Loucy (cell line): ENCODE measurements around the gene CCDC39.

Experiments used
- H2AFZ ChIP-seq: fragments of 200-600 bp; sonication (generic); 2 replicates; pipeline ENCODE4 v1.6.0; 2016; ENCODE audit warnings: antibody characterized with exemption, mild to moderate bottlenecking, low read length, moderate library complexity
- H3F3A ChIP-seq: fragments of 200-600 bp; 2 replicates; pipeline ENCODE4 v1.6.0; 2016; ENCODE audit warnings: antibody characterized with exemption, low read depth, mild to moderate bottlenecking
- H3K27me3 ChIP-seq: fragments of 200-600 bp; sonication (generic); 2 replicates; pipeline ENCODE4 v1.6.1; 2014; ENCODE audit warnings: low read length, mild to moderate bottlenecking; ENCODE audit not compliant: insufficient read depth, poor library complexity, severe bottlenecking
- H3K36me3 ChIP-seq: fragments of 200-600 bp; sonication (generic); 2 replicates; pipeline ENCODE4 v1.6.1; 2016; ENCODE audit warnings: low read length; ENCODE audit not compliant: insufficient read depth
- H3K4me1 ChIP-seq: fragments of 200-600 bp; sonication (generic); 2 replicates; pipeline ENCODE4 v1.5.1; 2014; ENCODE audit warnings: low read length, mild to moderate bottlenecking; ENCODE audit not compliant: insufficient read depth, poor library complexity, severe bottlenecking
- H3K4me2 ChIP-seq: fragments of 200-600 bp; sonication (generic); 2 replicates; pipeline ENCODE4 v1.6.0; 2014; ENCODE audit warnings: antibody characterized with exemption, low read length, low read depth, mild to moderate bottlenecking; ENCODE audit not compliant: poor library complexity, severe bottlenecking
- H3K4me3 ChIP-seq: fragments of 200-600 bp; sonication (generic); 2 replicates; pipeline ENCODE4 v1.5.1; 2014; ENCODE audit warnings: low read length, mild to moderate bottlenecking, mixed read lengths; ENCODE audit not compliant: poor library complexity, severe bottlenecking
- H3K79me2 ChIP-seq: fragments of 200-600 bp; sonication (generic); 2 replicates; pipeline ENCODE4 v1.6.1; 2014; ENCODE audit warnings: low read length; ENCODE audit not compliant: insufficient read depth
- H3K9ac ChIP-seq: fragments of 200-600 bp; sonication (generic); 2 replicates; pipeline ENCODE4 v1.6.0; 2014; ENCODE audit warnings: mild to moderate bottlenecking, low read depth, low read length, moderate library complexity; ENCODE audit not compliant: poor library complexity, severe bottlenecking
- H3K9me2 ChIP-seq: fragments of 200-600 bp; sonication (generic); replicated peaks from 2 replicates; pipeline ENCODE4 v1.6.1; 2016; ENCODE audit warnings: low read depth, low read length, mixed read lengths
- H3K9me3 ChIP-seq: fragments of 200-600 bp; sonication (generic); 2 replicates; pipeline ENCODE4 v1.6.1; 2014; ENCODE audit warnings: mild to moderate bottlenecking, antibody characterized with exemption, low read length, low read depth; ENCODE audit not compliant: insufficient read depth
- H4K20me1 ChIP-seq: fragments of 200-600 bp; sonication (generic); 2 replicates; pipeline ENCODE4 v1.6.0; 2014; ENCODE audit warnings: antibody characterized with exemption, low read length, mild to moderate bottlenecking; ENCODE audit not compliant: insufficient read depth, poor library complexity, severe bottlenecking
- EZH2phosphoT487 ChIP-seq: fragments of 200-600 bp; IDR thresholded peaks from 2 replicates; pipeline ENCODE4 v1.6.1; 2018; ENCODE audit warnings: antibody characterized with exemption, mild to moderate bottlenecking, moderate library complexity, borderline replicate concordance
- TF ChIP-seq, protein P1 (sequence below): fragments of 200-600 bp; sonication (generic); conservative IDR thresholded peaks from 2 replicates; pipeline ENCODE4 v1.5.1; 2014; ENCODE audit warnings: mild to moderate bottlenecking, antibody characterized with exemption, low read length

The CCDC39 gene

DNA sequence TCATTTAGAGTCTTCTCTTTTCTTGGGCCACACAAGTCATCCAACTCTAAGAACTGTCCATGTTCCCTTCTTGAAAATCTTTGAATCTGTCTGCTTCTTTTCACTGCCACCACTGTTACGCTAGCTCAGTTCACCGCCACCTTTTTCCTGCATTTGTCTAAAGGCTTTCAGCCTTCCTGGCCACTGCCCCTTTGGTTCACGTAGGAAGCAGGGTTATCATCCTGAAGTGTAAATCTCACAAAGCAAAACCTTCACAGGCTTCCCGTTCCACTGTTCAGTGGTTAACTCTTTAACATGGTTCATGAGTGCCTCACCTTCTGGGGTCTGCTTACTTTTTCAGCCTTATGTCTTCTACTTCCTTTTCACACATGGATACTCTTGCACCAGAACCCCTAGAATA, 26.3 kb upstream of the CCDC39 start:
- Histone ChIP-seq H3K4me2 (no peak overlapping the region), H3K27me3 (no peaks in the 10 kb centered on the region), H3K4me3 (no peak overlapping the region), H4K20me1 (no peaks in the 10 kb centered on the region), H3K36me3 (no peaks in the 10 kb centered on the region), H3K9me3 (no peaks in the 10 kb centered on the region), H3K9me2 (no peaks in the 10 kb centered on the region), H3F3A (no peaks in the 10 kb centered on the region), H2AFZ (no peak overlapping the region), H3K79me2 (no peaks in the 10 kb centered on the region), H3K9ac (no peak overlapping the region), H3K4me1 (no peaks in the 10 kb centered on the region)
- no peak for TF ChIP-seq EZH2phosphoT487
- TF ChIP-seq, protein P1, sequence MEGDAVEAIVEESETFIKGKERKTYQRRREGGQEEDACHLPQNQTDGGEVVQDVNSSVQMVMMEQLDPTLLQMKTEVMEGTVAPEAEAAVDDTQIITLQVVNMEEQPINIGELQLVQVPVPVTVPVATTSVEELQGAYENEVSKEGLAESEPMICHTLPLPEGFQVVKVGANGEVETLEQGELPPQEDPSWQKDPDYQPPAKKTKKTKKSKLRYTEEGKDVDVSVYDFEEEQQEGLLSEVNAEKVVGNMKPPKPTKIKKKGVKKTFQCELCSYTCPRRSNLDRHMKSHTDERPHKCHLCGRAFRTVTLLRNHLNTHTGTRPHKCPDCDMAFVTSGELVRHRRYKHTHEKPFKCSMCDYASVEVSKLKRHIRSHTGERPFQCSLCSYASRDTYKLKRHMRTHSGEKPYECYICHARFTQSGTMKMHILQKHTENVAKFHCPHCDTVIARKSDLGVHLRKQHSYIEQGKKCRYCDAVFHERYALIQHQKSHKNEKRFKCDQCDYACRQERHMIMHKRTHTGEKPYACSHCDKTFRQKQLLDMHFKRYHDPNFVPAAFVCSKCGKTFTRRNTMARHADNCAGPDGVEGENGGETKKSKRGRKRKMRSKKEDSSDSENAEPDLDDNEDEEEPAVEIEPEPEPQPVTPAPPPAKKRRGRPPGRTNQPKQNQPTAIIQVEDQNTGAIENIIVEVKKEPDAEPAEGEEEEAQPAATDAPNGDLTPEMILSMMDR, result no peak

- Histone ChIP-seq H3K4me1 (no peaks in the 10 kb centered on the region), H3K79me2 (no peaks in the 10 kb centered on the region)
- TF ChIP-seq, protein P1, result no peak
- no peak for TF ChIP-seq EZH2phosphoT487
Measured at GRCh38 chr3:180704532-180704931, 25.2 kb upstream of the CCDC39 start.

DNA sequence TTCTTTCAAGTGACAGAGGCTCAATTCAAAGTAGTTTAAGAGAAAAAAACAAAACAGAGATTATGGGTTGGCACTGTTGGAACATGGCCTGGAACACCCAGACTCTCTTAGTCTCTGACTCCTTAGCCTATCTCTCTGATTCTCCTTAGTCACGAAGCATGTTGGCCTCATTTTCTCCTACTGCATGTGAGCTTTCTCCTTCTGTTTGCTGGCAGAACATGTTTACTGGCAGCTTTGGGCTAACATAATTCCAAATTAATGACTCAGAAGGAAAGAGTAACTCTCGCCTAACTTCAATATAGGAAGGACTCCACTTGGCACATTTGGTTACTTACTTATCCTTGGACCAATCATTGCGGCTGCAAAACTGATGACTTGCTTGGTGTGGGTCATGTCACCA, 21.7 kb upstream of the CCDC39 start:
- Histone ChIP-seq H3K4me1 (no peaks in the 10 kb centered on the region), H3K36me3 (no peaks in the 10 kb centered on the region), H3F3A (no peaks in the 10 kb centered on the region), H3K9me2 (no peaks in the 10 kb centered on the region), H3K4me2 (no peak overlapping the region), H3K9me3 (no peaks in the 10 kb centered on the region), H3K9ac (no peak overlapping the region), H3K4me3 (no peak overlapping the region), H2AFZ (no peak overlapping the region), H3K27me3 (no peaks in the 10 kb centered on the region), H3K79me2 (no peaks in the 10 kb centered on the region), H4K20me1 (no peaks in the 10 kb centered on the region)
- TF ChIP-seq EZH2phosphoT487, result no peak
- TF ChIP-seq, protein P1, result no peak

More at GRCh38 chr3:180704532-180704931, 25.2 kb upstream of the CCDC39 start:
- Histone ChIP-seq H3K4me3 (no peak overlapping the region), H3K9ac (no peak overlapping the region), H3K36me3 (no peaks in the 10 kb centered on the region), H4K20me1 (no peaks in the 10 kb centered on the region), H3F3A (no peaks in the 10 kb centered on the region), H3K9me2 (no peaks in the 10 kb centered on the region), H3K4me2 (no peak overlapping the region), H2AFZ (no peak overlapping the region), H3K9me3 (no peaks in the 10 kb centered on the region), H3K27me3 (no peaks in the 10 kb centered on the region)
